ENCODE measurements around the gene BCAR3.

DNA sequence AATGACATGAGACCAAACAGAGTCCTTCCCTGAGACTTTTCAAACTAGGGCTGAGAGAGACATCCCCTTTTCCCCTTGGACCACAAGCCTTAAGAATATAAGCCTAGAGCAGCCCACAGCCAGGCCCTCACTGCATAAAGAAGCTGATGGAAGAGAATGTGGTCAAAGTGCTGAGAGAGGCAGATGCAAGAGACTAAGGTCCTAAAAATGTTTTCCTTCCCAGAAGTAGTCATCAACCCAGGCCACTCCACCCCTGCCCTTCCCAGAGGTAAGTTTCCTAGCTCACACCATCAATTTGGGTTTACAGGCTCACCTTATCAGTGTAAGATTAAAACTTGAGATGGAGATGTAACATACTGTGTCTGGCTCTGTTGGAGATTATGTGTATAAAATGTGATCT lies 58.2 kb downstream of the BCAR3 start:
- TF ChIP-seq CTCF (IDR thresholded peaks at IDR 0.05) (no peak), POLR2A (IDR thresholded peaks at IDR 0.05) (no peak)

Measured in Peyer's patch (tissue), 4 donors.